ENCODE measurements around the gene PBX4. TPM values are rescaled to one million over a fixed set of nuclear protein-coding genes. Genes with fewer than 3 reads are reported as not detected.

PBX4 gene
- total and polyA plus RNA-seq, 2 experiments from 2014 or later = 2.6 to 4.1 TPM

DNA sequence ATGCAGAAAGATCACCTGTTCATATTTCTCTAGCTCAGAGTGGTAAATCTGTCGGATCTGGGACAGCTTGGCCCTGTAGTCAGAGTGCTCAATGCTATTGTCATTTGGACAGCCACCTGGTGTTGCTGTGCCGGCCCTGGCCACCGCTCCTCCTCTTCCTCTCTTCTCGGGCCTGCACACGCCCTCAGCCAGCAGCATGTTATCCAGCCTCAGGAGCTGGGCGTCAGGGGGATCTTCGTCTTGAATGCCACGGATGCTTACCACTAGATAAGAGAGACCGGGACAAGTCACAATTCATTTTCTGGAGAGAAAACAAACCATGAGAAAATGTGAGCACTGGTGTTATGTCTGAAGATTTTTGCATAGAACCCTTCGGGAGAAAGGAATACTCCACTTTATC lies 47.9 kb downstream of the PBX4 start (continued):
- TF ChIP-seq ETS1 (IDR thresholded peaks at IDR 0.05) = no peak
- TF ChIP-seq CREB1 (CRISPR knock-in tag; IDR thresholded peaks at IDR 0.05; ENCODE audit: low read depth) = no peak
- TF ChIP-seq ZNF114 (CRISPR knock-in tag; IDR thresholded peaks at IDR 0.05) = no peak
- TF ChIP-seq CTCF (conservative IDR thresholded peaks at IDR 0.05; ENCODE audit: low read depth in 2 of 2) = no peak
- no peak for TF ChIP-seq ZNF331 (CRISPR knock-in tag; IDR thresholded peaks at IDR 0.05; ENCODE audit: low read depth)
- TF ChIP-seq NANOG (IDR thresholded peaks at IDR 0.05; ENCODE audit: borderline replicate concordance) = no peak
- TF ChIP-seq EZH2 (IDR thresholded peaks at IDR 0.05; ENCODE audit: low read depth, unreplicated experiment) = no peak

GRCh38 chr19:19568802-19569756 lies 49.4 kb downstream of the PBX4 start:
- H3K4me3 Mint-ChIP-seq = no peak overlapping the region
- no peaks in the 10 kb centered on the region; the same call in 1 of the 3 replicates for H3K9me3 Mint-ChIP-seq
- no peak overlapping the region for H3K4me3 ChIP-seq
- no peak overlapping the region for H3K4me2 ChIP-seq
- no peaks in the 10 kb centered on the region for H3K27me3 ChIP-seq (ENCODE audit: insufficient read depth)
- H3F3A ChIP-seq (replicated peaks; ENCODE audit: low read depth) = no peaks in the 10 kb centered on the region
- no peaks in the 10 kb centered on the region for H4K20me1 ChIP-seq (replicated peaks; ENCODE audit: insufficient read depth)
- H3K4me1 ChIP-seq (ENCODE audit: insufficient read depth) = no peaks in the 10 kb centered on the region
- no peak overlapping the region for H2AFZ ChIP-seq
- ATAC-seq (no peak), DNase-seq (ENCODE audit: low spot score) (no peak)
- no peaks in the 10 kb centered on the region for H3K79me2 ChIP-seq (replicated peaks; ENCODE audit: insufficient read depth)
- peaks cover 7% of the 10 kb centered on the region for H3K27me3 Mint-ChIP-seq (ENCODE audit: insufficient read depth, low read depth, poor library complexity)
- no peaks in the 10 kb centered on the region for H3K36me3 ChIP-seq (ENCODE audit: insufficient read depth)
- no peaks in the 10 kb centered on the region for H3K9me2 ChIP-seq (ENCODE audit: insufficient read depth)
- H3K27ac ChIP-seq (ENCODE audit: low read depth) = no peak overlapping the region
- no peak overlapping the region for H3K27ac Mint-ChIP-seq
- H3K4me1 Mint-ChIP-seq = no peaks in the 10 kb centered on the region
- H3K36me3 Mint-ChIP-seq (ENCODE audit: low read depth) = peaks cover 12% of the 10 kb centered on the region; the same call in 2 of the 3 replicates
- no peak for TF ChIP-seq NANOG (IDR thresholded peaks at IDR 0.05; ENCODE audit: borderline replicate concordance)
- TF ChIP-seq REST (IDR thresholded peaks at IDR 0.05; ENCODE audit: unreplicated experiment) = no peak
- no peak for TF ChIP-seq EZH2phosphoT487 (IDR thresholded peaks at IDR 0.05; ENCODE audit: unreplicated experiment)
- no peak for TF ChIP-seq EZH2 (IDR thresholded peaks at IDR 0.05; ENCODE audit: low read depth, unreplicated experiment)
- TF ChIP-seq ZNF114 (CRISPR knock-in tag; IDR thresholded peaks at IDR 0.05) = no peak
- TF ChIP-seq POLR2AphosphoS5 (IDR thresholded peaks at IDR 0.05; ENCODE audit: low read depth) = no peak
- TF ChIP-seq, protein P1, sequence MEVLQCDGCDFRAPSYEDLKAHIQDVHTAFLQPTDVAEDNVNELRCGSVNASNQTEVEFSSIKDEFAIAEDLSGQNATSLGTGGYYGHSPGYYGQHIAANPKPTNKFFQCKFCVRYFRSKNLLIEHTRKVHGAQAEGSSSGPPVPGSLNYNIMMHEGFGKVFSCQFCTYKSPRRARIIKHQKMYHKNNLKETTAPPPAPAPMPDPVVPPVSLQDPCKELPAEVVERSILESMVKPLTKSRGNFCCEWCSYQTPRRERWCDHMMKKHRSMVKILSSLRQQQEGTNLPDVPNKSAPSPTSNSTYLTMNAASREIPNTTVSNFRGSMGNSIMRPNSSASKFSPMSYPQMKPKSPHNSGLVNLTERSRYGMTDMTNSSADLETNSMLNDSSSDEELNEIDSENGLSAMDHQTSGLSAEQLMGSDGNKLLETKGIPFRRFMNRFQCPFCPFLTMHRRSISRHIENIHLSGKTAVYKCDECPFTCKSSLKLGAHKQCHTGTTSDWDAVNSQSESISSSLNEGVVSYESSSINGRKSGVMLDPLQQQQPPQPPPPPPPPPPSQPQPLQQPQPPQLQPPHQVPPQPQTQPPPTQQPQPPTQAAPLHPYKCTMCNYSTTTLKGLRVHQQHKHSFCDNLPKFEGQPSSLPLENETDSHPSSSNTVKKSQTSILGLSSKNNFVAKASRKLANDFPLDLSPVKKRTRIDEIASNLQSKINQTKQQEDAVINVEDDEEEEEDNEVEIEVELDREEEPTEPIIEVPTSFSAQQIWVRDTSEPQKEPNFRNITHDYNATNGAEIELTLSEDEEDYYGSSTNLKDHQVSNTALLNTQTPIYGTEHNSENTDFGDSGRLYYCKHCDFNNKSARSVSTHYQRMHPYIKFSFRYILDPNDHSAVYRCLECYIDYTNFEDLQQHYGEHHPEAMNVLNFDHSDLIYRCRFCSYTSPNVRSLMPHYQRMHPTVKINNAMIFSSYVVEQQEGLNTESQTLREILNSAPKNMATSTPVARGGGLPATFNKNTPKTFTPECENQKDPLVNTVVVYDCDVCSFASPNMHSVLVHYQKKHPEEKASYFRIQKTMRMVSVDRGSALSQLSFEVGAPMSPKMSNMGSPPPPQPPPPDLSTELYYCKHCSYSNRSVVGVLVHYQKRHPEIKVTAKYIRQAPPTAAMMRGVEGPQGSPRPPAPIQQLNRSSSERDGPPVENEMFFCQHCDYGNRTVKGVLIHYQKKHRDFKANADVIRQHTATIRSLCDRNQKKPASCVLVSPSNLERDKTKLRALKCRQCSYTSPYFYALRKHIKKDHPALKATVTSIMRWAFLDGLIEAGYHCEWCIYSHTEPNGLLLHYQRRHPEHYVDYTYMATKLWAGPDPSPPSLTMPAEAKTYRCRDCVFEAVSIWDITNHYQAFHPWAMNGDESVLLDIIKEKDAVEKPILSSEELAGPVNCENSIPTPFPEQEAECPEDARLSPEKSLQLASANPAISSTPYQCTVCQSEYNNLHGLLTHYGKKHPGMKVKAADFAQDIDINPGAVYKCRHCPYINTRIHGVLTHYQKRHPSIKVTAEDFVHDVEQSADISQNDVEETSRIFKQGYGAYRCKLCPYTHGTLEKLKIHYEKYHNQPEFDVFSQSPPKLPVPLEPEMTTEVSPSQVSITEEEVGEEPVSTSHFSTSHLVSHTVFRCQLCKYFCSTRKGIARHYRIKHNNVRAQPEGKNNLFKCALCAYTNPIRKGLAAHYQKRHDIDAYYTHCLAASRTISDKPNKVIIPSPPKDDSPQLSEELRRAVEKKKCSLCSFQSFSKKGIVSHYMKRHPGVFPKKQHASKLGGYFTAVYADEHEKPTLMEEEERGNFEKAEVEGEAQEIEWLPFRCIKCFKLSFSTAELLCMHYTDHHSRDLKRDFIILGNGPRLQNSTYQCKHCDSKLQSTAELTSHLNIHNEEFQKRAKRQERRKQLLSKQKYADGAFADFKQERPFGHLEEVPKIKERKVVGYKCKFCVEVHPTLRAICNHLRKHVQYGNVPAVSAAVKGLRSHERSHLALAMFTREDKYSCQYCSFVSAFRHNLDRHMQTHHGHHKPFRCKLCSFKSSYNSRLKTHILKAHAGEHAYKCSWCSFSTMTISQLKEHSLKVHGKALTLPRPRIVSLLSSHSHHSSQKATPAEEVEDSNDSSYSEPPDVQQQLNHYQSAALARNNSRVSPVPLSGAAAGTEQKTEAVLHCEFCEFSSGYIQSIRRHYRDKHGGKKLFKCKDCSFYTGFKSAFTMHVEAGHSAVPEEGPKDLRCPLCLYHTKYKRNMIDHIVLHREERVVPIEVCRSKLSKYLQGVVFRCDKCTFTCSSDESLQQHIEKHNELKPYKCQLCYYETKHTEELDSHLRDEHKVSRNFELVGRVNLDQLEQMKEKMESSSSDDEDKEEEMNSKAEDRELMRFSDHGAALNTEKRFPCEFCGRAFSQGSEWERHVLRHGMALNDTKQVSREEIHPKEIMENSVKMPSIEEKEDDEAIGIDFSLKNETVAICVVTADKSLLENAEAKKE (CRISPR knock-in tag; IDR thresholded peaks at IDR 0.05) = no peak

All from GM23338 (cell line).